Thoracic aorta (tissue), 2 donors: ENCODE results near the gene SLC5A10. TPM values are rescaled to one million over a fixed set of nuclear protein-coding genes. Genes with fewer than 3 reads are reported as not detected.

Source experiments
- ATAC-seq: fragments of 150-250 bp; one replicate; pipeline ENCODE4 v1.8.0; 2017; ENCODE audit warnings: low read depth; ENCODE audit not compliant: insufficient number of reproducible peaks, low FRiP score
- DNase-seq: peaks from one replicate; pipeline ENCODE4 v3.0.0-alpha.2; 2020; ENCODE audit warnings: low spot score
- H3K27ac ChIP-seq, 2 donors: fragments of 200-600 bp; sonication (generic); 1 replicate in 1 of 2; 2 replicates in 1 of 2; pipeline ENCODE4 v1.5.1; 2016; ENCODE audit warnings: mild to moderate bottlenecking in 2 of 2, moderate library complexity in 2 of 2
- H3K27me3 ChIP-seq: fragments of 200-600 bp; sonication (generic); replicated peaks from 2 replicates; pipeline ENCODE4 v1.6.0; 2016; ENCODE audit warnings: mild to moderate bottlenecking; ENCODE audit not compliant: insufficient read depth
- H3K36me3 ChIP-seq: fragments of 200-600 bp; sonication (generic); one replicate; pipeline ENCODE4 v1.5.1; 2016
- H3K4me1 ChIP-seq, 2 donors: fragments of 200-600 bp; sonication (generic); 1 replicate in 1 of 2; 2 replicates in 1 of 2; pipeline versions ENCODE4 v1.5.1 to v1.6.0; 2016; ENCODE audit warnings: low read depth in 2 of 2, mild to moderate bottlenecking in 1 of 2; ENCODE audit not compliant: control insufficient read depth in 1 of 2
- H3K4me3 ChIP-seq: fragments of 200-600 bp; sonication (generic); 2 replicates; pipeline ENCODE4 v1.5.1; 2016; ENCODE audit warnings: mild to moderate bottlenecking
- H3K9me3 ChIP-seq: fragments of 200-600 bp; sonication (generic); 2 replicates; pipeline ENCODE4 v1.5.1; 2016
- total RNA-seq, 2 donors: library from RNA; depleted of rRNA; stranded (reverse); fragments of >200 nt; gene quantifications; one replicate each; pipeline versions ENCODE4 v1.1.0 to v1.2.3, GENCODE V29; 2016
- TF ChIP-seq, protein P1 (sequence below): fragments of 200-600 bp; sonication (generic); IDR thresholded peaks from one replicate; pipeline ENCODE4 v1.5.1; 2019; ENCODE audit warnings: antibody characterized with exemption

SLC5A10 gene
- total RNA-seq, 2 donors from 2014 or later: not detected

DNA sequence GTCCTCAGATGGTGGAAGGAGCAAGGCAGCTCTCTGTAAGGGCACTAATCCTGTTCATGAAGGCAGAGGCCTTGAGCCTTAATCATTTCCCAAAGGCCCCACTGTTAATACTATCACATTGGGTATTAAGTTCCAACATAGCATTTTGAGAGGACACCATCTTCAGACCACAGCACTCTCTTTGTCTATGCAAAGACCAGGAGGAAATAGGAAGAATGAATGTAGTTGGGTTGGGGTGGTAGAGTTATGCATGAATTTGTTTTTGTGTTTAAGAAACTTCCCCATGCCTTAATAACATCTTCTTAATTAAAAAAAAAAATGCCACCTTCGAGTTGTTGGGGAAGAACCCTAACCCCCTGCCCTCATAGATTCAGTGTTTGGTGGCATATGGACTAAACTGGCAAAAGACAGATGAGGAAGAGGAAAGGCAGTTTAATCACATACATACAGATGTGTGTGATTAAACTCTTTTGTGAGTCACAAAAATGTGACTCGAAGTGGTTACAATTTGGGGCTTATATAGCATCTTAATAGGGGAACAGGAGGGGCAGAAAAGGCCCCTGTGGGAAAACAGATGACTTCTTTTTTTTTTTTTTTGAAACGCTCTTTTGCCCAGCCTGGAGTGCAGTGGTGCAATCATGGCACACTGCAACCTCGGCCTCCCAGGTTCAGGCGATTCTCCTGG lies 35.0 kb upstream of the SLC5A10 start:
- ATAC-seq (no peak), DNase-seq (no peak)
- TF ChIP-seq, protein P1, sequence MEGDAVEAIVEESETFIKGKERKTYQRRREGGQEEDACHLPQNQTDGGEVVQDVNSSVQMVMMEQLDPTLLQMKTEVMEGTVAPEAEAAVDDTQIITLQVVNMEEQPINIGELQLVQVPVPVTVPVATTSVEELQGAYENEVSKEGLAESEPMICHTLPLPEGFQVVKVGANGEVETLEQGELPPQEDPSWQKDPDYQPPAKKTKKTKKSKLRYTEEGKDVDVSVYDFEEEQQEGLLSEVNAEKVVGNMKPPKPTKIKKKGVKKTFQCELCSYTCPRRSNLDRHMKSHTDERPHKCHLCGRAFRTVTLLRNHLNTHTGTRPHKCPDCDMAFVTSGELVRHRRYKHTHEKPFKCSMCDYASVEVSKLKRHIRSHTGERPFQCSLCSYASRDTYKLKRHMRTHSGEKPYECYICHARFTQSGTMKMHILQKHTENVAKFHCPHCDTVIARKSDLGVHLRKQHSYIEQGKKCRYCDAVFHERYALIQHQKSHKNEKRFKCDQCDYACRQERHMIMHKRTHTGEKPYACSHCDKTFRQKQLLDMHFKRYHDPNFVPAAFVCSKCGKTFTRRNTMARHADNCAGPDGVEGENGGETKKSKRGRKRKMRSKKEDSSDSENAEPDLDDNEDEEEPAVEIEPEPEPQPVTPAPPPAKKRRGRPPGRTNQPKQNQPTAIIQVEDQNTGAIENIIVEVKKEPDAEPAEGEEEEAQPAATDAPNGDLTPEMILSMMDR: no peak
- H3K9me3 ChIP-seq: no peaks in the 10 kb centered on the region
- no peak overlapping the region for H3K4me3 ChIP-seq
- peaks cover 5% of the 10 kb centered on the region for H3K36me3 ChIP-seq
- H3K4me1 ChIP-seq: peaks cover 0 to 13% of the 10 kb centered on the region in 2 donors
- no peaks in the 10 kb centered on the region for H3K27me3 ChIP-seq
- no peak overlapping the region for H3K27ac ChIP-seq

DNA sequence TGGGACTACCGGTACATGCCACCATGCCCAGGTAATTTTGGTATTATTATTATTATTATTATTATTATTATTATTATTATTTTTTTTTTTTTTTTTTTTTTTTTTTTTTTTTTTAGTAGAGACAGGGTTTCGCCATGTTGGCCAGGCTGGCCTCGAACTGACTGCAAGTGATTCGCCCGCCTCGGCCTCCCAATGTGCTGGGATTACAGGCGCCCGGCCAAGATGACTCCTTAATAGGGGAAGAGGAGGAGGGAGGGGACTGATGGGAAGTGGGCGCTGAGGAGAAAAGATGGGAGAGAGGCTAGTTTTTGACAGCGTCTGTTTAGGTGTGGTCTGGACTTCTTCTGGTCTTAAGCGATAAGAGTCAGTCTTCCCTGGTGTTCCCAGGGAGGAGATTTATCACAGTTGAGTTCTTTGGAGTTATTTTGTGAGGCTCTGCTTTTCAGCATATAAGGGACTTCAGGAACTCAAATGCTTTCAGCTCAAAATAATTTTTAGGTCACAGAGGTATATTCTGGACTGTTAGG lies 34.4 kb upstream of the SLC5A10 start:
- H3K36me3 ChIP-seq: peaks cover 5% of the 10 kb centered on the region
- TF ChIP-seq, protein P1: no peak
- H3K27ac ChIP-seq: no peak overlapping the region
- H3K9me3 ChIP-seq: no peaks in the 10 kb centered on the region
- no peak for ATAC-seq
- DNase-seq: no peak
- no peaks in the 10 kb centered on the region for H3K27me3 ChIP-seq
- no peak overlapping the region for H3K4me3 ChIP-seq
- H3K4me1 ChIP-seq: peaks cover 0 to 17% of the 10 kb centered on the region in 2 donors

DNA sequence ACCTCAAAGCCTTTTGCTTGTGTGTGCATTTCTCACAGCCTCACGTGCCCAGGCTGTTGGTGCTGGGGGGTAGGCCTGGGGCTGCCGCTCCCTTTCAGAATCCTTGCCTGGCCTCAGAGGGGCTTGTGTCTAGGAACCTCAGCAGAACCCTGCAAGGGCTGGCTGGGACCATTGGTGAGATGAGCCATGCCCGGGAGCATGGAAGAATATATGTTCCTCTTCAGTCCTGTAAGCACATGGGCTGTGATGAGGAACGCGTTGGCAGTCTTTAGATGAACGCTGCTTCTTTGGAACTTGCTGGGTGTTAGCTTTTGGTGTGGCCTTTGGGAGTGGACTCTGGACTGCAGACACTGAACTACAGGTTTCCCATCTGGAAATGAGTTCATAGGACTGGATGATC lies 32.0 kb upstream of the SLC5A10 start:
- TF ChIP-seq, protein P1: no peak
- Histone ChIP-seq H3K27ac (no peak overlapping the region), H3K27me3 (no peaks in the 10 kb centered on the region), H3K4me1 (peaks cover 0 to 17% of the 10 kb centered on the region in 2 donors), H3K9me3 (no peaks in the 10 kb centered on the region), H3K4me3 (no peak overlapping the region), H3K36me3 (peaks cover 5% of the 10 kb centered on the region)
- no peak for DNase-seq
- no peak for ATAC-seq

DNA sequence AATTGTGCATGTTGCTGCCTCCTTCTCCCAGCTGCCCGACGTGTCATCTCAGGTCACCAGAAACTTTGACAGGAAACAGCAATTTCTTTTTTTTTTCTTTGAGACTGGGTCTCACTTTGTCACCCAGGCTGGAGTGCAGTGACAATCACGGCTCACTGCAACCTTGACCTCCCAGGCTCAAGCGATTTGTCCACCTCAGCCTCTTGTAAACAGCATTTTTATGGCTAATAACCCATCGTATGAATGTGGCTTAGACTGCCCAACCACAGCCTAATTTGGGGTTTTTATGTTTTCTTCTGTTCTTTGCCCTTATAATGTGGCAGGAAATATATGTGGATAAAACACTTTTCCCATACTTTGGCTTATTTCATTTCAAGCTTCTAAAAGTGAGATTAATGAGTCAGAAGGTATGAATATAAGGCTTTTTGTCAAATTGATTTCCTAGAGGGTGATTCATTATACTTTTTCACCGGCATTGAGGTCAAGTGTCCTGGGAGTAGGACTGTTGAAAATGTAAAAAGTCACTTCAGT lies 31.0 kb upstream of the SLC5A10 start:
- TF ChIP-seq, protein P1: no peak
- Histone ChIP-seq H3K4me3 (no peak overlapping the region), H3K27me3 (no peaks in the 10 kb centered on the region), H3K9me3 (no peaks in the 10 kb centered on the region), H3K27ac (peak overlapping the region in 1 of 2 donors; percentile 3), H3K36me3 (no peaks in the 10 kb centered on the region), H3K4me1 (peaks cover 0 to 17% of the 10 kb centered on the region in 2 donors)
- no peak for ATAC-seq
- no peak for DNase-seq

DNA sequence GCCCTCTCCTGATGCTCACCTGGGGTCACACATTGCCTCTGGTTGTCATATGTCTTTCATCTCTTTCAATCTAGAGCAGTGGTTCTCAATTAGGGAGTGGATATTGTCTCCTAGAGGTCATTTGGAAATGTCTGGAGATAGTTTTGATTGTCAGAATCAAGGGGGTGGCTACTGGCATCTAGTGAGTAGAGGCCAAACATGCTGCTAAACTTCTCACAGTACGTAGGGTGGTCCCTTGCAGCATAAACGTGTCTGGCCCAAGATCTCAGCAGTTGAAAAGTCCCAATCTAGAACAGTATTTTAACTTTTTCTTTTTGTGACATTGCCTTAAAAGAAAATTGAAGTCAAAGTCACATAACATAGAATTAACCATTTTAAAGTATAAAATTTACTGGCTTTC lies 30.5 kb upstream of the SLC5A10 start:
- no peak overlapping the region for H3K4me3 ChIP-seq
- H3K27me3 ChIP-seq: no peaks in the 10 kb centered on the region
- no peaks in the 10 kb centered on the region for H3K9me3 ChIP-seq
- DNase-seq: no peak
- H3K27ac ChIP-seq: peak overlapping the region in 1 of 2 donors; percentile 3
- peaks cover 0 to 17% of the 10 kb centered on the region in 2 donors for H3K4me1 ChIP-seq
- no peak for ATAC-seq
- TF ChIP-seq, protein P1: no peak
- no peaks in the 10 kb centered on the region for H3K36me3 ChIP-seq
